Gastroesophageal sphincter (tissue), 3 donors: Measurements from ENCODE around the gene CT47B1.

Experiments
- CTCF ChIP-seq, 4 experiments: fragments of 200-600 bp in 2 of 4; fragments of 450-650 bp in 2 of 4; sonication (generic) in 1 of 4; IDR thresholded peaks; one replicate each; pipeline ENCODE4 v1.5.1; 2017 to 2019; ENCODE audit warnings: antibody characterized with exemption in 4 of 4, mild to moderate bottlenecking in 2 of 4, moderate library complexity in 2 of 4
- POLR2AphosphoS5 ChIP-seq: sonication (generic); formaldehyde crosslinking; IDR thresholded peaks from one replicate; pipeline ENCODE4 v1.6.1; 2017; ENCODE audit warnings: antibody characterized with exemption

- TF ChIP-seq CTCF (IDR thresholded peaks at IDR 0.05) (no peak), POLR2AphosphoS5 (no peak)
Observed at GRCh38 chrX:120823556-120823955, 52.1 kb downstream of the CT47B1 start.
